NB4 (cell line): ENCODE measurements around the gene ARHGAP35.

Experiments used
- MYC ChIP-seq: IDR thresholded peaks from 2 replicates; pipeline ENCODE4 v1.6.1; 2011; ENCODE audit warnings: low read depth, low read length
- POLR2A ChIP-seq: IDR thresholded peaks from 2 replicates; pipeline ENCODE4 v1.6.1; 2011; ENCODE audit warnings: mild to moderate bottlenecking; ENCODE audit not compliant: insufficient read length; ENCODE audit errors: extremely low read depth
- TF ChIP-seq, protein P1 (sequence below): IDR thresholded peaks from one replicate; pipeline ENCODE4 v1.5.1; 2012; ENCODE audit warnings: low read depth, low read length
- TF ChIP-seq, protein P2 (sequence below): IDR thresholded peaks from 2 replicates; pipeline ENCODE4 v1.6.1; 2011; ENCODE audit warnings: low read depth, low read length

DNA sequence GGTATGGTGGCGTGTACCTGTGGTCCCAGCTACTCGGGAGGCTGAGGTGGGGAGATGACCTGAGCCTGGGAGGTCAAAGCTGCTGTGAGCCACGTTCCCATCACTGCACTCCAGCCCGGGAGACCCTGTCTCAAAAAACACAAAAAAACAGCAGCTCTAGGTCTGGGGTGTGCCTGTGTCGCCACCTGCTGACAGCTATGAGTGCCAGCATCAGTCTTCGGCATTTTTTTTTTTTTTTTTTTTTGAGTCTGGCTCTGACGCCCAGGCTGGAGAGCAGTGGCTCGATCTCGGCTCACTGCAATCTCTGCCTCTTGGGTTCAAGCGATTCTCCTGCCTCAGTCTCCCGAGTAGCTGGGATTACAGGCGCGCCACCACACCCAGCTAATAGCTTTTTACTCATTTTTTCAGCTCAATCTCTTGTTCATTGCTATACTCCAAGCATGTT is 20.3 kb upstream of the ARHGAP35 start:
- TF ChIP-seq MYC = peak; percentile 52; the same call in 1 of the 2 replicates
- TF ChIP-seq, protein P1, sequence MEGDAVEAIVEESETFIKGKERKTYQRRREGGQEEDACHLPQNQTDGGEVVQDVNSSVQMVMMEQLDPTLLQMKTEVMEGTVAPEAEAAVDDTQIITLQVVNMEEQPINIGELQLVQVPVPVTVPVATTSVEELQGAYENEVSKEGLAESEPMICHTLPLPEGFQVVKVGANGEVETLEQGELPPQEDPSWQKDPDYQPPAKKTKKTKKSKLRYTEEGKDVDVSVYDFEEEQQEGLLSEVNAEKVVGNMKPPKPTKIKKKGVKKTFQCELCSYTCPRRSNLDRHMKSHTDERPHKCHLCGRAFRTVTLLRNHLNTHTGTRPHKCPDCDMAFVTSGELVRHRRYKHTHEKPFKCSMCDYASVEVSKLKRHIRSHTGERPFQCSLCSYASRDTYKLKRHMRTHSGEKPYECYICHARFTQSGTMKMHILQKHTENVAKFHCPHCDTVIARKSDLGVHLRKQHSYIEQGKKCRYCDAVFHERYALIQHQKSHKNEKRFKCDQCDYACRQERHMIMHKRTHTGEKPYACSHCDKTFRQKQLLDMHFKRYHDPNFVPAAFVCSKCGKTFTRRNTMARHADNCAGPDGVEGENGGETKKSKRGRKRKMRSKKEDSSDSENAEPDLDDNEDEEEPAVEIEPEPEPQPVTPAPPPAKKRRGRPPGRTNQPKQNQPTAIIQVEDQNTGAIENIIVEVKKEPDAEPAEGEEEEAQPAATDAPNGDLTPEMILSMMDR = peak; percentile 100
- TF ChIP-seq POLR2A = no peak
- TF ChIP-seq, protein P2, sequence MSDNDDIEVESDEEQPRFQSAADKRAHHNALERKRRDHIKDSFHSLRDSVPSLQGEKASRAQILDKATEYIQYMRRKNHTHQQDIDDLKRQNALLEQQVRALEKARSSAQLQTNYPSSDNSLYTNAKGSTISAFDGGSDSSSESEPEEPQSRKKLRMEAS = peak; percentile 79
